Gastrocnemius medialis (tissue), 4 donors: ENCODE results near the gene C16orf54. TPM values are rescaled to one million over a fixed set of nuclear protein-coding genes. Genes with fewer than 3 reads are reported as not detected.
"Not testable (repeated sequence)": the region's sequence is repeated elsewhere in the genome, so short reads cannot be mapped to it uniquely, and the experiment has no call there.

ENCODE experiments used
- ATAC-seq, 2 donors: fragments of 150-250 bp; one replicate each; pipeline ENCODE4 v1.9.1; 2016
- DNase-seq, 2 donors: peaks; one replicate each; pipeline ENCODE4 v3.0.0-alpha.2; 2019
- H3K27ac ChIP-seq, 4 donors: fragments of 200-600 bp; sonication (generic); 1 replicate in 1 of 4; 2 replicates in 3 of 4; pipeline ENCODE4 v1.5.1; 2016 to 2018; ENCODE audit warnings: mild to moderate bottlenecking in 2 of 4, moderate library complexity in 1 of 4
- H3K27me3 ChIP-seq, 3 donors: fragments of 200-600 bp; sonication (generic) in 2 of 3; 1 replicate in 1 of 3; 2 replicates in 2 of 3; pipeline versions ENCODE4 v1.5.1 to v1.6.0; 2016 to 2019; ENCODE audit warnings: mild to moderate bottlenecking in 1 of 3, moderate library complexity in 1 of 3
- H3K36me3 ChIP-seq, 2 donors: fragments of 200-600 bp; sonication (generic) in 1 of 2; one replicate each; pipeline ENCODE4 v1.5.1; 2017 to 2018
- H3K4me1 ChIP-seq, 2 donors: fragments of 200-600 bp; sonication (generic) in 1 of 2; one replicate each; pipeline ENCODE4 v1.5.1; 2016 to 2017; ENCODE audit warnings: mild to moderate bottlenecking in 2 of 2
- H3K4me3 ChIP-seq, 4 donors: fragments of 200-600 bp; sonication (generic) in 3 of 4; 1 replicate in 1 of 4; 2 replicates in 3 of 4; pipeline ENCODE4 v1.5.1; 2016 to 2019; ENCODE audit warnings: mild to moderate bottlenecking in 2 of 4
- H3K9me3 ChIP-seq, 3 donors: fragments of 200-600 bp; sonication (generic) in 2 of 3; 1 replicate in 1 of 3; 2 replicates in 2 of 3; pipeline ENCODE4 v1.5.1; 2016 to 2019
- POLR2A ChIP-seq, 2 donors: fragments of 450-650 bp; IDR thresholded peaks; one replicate each; pipeline ENCODE4 v1.6.1; 2017; ENCODE audit warnings: antibody characterized with exemption in 2 of 2, mild to moderate bottlenecking in 2 of 2, moderate library complexity in 2 of 2
- in situ Hi-C, 4 donors: fragments of 200-750 bp; cut with MboI; loops; one replicate each; pipeline versions ENCODE4 v1.15.0 to v1.8.0; 2017; ENCODE audit warnings: low sequenced_read_pairs in 4 of 4
- intact Hi-C: fragments of 100-400 bp; cut with DNase I; formaldehyde crosslinking; loops from one replicate; pipeline ENCODE4 v1.15.1; 2023; ENCODE audit warnings: low total_unique reads
- total RNA-seq, 4 donors: library from RNA; depleted of rRNA; stranded (reverse); fragments of >200 nt; gene quantifications; one replicate each; pipeline versions ENCODE4 v1.1.0 to v1.2.3, GENCODE V29; 2016
- TF ChIP-seq, protein P1 (sequence below), 5 experiments: fragments of 450-650 bp in 3 of 5; fragments of 200-600 bp in 2 of 5; sonication (generic) in 2 of 5; IDR thresholded peaks in 4 of 5; conservative IDR thresholded peaks in 1 of 5; 1 replicate in 4 of 5; 2 replicates in 1 of 5; pipeline ENCODE4 v1.5.1; 2016 to 2019; ENCODE audit warnings: antibody characterized with exemption in 5 of 5, mild to moderate bottlenecking in 3 of 5, moderate library complexity in 3 of 5

C16orf54 gene
- total RNA-seq, 4 donors from 2014 or later: 0.26 to 0.31 TPM; not detected in 2

DNA sequence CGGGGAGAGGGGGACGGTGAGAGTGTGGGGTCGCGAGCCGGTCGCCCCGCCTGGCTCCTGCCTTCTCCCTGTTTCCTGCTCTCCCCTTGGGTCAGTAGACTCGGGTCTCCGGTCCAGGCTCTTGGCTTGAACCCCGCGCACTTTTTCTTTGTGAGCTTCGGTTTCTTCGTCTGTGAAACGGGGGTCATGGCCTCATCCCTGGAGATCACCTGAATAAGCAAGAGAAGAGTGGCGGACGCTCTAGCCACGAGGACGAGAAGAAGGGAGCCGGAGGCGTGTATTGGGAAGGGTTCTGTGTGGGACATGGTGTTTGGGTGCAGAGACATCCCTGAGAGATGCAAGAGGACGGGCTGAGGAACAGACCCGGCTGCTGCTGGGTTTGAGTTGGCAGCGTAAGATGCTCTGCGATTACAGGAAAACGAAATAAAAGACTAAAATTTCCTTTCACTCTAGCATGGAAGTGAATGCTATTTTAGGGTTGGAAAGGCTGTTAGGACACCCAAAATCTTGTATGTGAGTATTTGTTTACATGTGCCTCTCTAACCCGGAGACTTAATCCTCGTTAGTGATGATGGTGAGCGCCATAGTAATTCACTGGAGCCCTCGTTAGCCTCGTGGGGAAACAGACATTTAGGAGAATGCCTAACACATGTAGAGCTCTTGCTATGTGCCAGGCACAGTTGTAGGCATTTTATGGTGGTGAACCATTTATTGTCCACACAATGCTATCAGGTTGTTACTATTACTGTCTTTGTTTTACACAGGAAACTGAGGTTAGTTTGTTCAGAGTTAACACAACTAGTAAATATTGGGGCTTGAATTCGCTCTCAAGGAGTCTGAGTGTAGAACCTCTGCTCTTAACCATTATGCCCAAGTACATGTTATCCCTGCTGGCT, 45.4 kb upstream of the C16orf54 start:
- H3K4me3 ChIP-seq: peak overlapping the region; percentile 79 to 95 (median 92)
- in situ Hi-C loops (no loop called here), intact Hi-C loops (loop anchor here (1.0 to 10.0 kb wide), 7 partner anchors 14 to 1924 kb away; partner anchors contain the start of genes CDIPT, INO80E, KCTD13 and PAGR1)
- ATAC-seq (no peak), DNase-seq (no peak)
- peak overlapping the region; percentile 60 to 95 (median 75) for H3K27ac ChIP-seq
- no peaks in the 10 kb centered on the region for H3K27me3 ChIP-seq
- no peak for TF ChIP-seq POLR2A (IDR thresholded peaks at IDR 0.05)
- TF ChIP-seq, protein P1, sequence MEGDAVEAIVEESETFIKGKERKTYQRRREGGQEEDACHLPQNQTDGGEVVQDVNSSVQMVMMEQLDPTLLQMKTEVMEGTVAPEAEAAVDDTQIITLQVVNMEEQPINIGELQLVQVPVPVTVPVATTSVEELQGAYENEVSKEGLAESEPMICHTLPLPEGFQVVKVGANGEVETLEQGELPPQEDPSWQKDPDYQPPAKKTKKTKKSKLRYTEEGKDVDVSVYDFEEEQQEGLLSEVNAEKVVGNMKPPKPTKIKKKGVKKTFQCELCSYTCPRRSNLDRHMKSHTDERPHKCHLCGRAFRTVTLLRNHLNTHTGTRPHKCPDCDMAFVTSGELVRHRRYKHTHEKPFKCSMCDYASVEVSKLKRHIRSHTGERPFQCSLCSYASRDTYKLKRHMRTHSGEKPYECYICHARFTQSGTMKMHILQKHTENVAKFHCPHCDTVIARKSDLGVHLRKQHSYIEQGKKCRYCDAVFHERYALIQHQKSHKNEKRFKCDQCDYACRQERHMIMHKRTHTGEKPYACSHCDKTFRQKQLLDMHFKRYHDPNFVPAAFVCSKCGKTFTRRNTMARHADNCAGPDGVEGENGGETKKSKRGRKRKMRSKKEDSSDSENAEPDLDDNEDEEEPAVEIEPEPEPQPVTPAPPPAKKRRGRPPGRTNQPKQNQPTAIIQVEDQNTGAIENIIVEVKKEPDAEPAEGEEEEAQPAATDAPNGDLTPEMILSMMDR (IDR thresholded peaks at IDR 0.05 in 4 of 5, conservative IDR thresholded peaks at IDR 0.05 in 1 of 5): no peak
- no peaks in the 10 kb centered on the region for H3K9me3 ChIP-seq
- H3K4me1 ChIP-seq: peaks cover 18 to 23% of the 10 kb centered on the region in 2 donors
- H3K36me3 ChIP-seq: no peaks in the 10 kb centered on the region

DNA sequence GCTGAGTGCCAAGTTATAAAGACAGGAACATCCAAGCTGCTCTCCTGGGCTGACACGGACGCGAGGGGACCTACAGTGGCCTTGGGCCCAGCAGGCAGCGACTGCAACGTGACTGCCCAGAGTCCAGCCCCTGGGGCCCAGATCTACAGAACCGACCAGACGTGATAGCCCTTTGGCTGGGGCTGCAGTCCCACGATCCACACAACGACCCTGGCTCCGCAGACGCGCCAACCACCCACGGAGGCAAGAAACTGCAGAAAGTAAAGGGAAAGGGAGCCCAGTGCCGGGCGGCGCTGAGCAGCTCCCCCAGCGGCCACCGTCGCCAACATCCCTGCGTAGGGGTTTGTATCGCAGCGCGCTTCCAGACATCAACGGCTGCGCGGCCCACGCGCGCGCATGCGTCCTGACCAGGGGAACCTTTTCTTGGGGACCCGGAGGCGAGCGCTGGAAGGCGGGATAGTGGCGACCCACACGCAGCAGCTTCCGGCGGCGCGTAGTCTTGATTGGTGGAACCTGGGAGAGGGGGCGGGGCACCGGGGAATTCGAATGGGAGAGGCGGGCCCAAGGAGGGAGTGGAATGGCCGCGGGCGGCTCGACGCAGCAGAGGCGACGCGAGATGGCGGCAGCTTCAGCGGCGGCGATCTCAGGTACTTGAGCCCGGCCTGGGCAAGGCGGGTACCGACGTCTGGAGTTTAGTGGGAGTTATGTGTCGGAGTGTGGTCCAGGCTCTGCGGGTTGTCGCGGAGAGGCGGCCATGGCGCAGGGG, 44.6 kb upstream of the C16orf54 start, which contains the start of gene KIF22:
TSS of gene KIF22 (plus strand) at position 569 of the 766 bp plus-strand sequence. CDS start at position 578, 9 bp downstream.
- TF ChIP-seq, protein P1 (IDR thresholded peaks at IDR 0.05 in 4 of 5, conservative IDR thresholded peaks at IDR 0.05 in 1 of 5): peak; percentile 68 to 89 (median 79)
- peak; percentile 51 to 60 for TF ChIP-seq POLR2A (IDR thresholded peaks at IDR 0.05)
- H3K36me3 ChIP-seq: no peaks in the 10 kb centered on the region
- intact Hi-C loops (loop anchor here (1.0 to 10.0 kb wide), 7 partner anchors 15 to 1924 kb away; partner anchors contain the start of genes CDIPT, INO80E, KCTD13 and PAGR1), in situ Hi-C loops (no loop called here)
- ATAC-seq: peak; percentile 96 to 98
- no peaks in the 10 kb centered on the region for H3K27me3 ChIP-seq
- H3K4me1 ChIP-seq: peaks cover 18 to 24% of the 10 kb centered on the region in 2 donors
- H3K27ac ChIP-seq: peak within 1 kb of the TSS; percentile 89 to 95 (median 93)
- H3K9me3 ChIP-seq: no peaks in the 10 kb centered on the region
- peak; percentile 99 for DNase-seq
- H3K4me3 ChIP-seq: peak within 1 kb of the TSS; percentile 91 to 95 (median 92)

DNA sequence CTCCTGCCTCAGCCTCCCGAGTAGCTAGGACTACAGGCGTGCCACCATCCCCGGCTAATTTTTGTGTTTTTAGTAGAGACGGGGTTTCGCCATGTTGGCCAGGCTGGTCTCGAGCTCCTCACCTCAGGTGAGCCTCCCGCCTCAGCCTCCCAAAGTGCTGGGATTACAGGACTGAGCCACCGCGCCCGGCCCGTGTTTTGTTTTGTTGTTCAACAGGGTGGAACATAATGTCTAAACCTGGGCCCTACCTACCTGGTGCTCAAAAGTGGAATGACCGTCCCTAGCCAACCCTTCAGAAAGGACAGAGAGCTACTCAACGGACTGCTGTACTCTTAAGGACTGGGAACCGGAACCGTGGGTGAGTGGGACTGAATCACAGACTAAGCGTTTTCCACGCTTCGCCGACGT, 44.0 kb upstream of the C16orf54 start:
- ATAC-seq: peak; percentile 26 to 40
- DNase-seq: no peak
- peak overlapping the region; percentile 89 to 95 (median 93) for H3K27ac ChIP-seq
- peak overlapping the region; percentile 91 to 95 (median 92) for H3K4me3 ChIP-seq
- TF ChIP-seq POLR2A (IDR thresholded peaks at IDR 0.05): no peak
- TF ChIP-seq, protein P1 (IDR thresholded peaks at IDR 0.05 in 4 of 5, conservative IDR thresholded peaks at IDR 0.05 in 1 of 5): no peak
- H3K9me3 ChIP-seq: no peaks in the 10 kb centered on the region
- H3K4me1 ChIP-seq: peaks cover 18 to 30% of the 10 kb centered on the region in 2 donors
- no peaks in the 10 kb centered on the region for H3K36me3 ChIP-seq
- in situ Hi-C loops: loop anchor here in 1 of 4 donors (10.0 kb wide), 1 partner anchor 75 kb away; no protein-coding TSS in a partner anchor
- H3K27me3 ChIP-seq: no peaks in the 10 kb centered on the region
- intact Hi-C loops: loop anchor here (1.0 to 10.0 kb wide), 7 partner anchors 16 to 1925 kb away; partner anchors contain the start of genes CDIPT, INO80E, KCTD13 and PAGR1

DNA sequence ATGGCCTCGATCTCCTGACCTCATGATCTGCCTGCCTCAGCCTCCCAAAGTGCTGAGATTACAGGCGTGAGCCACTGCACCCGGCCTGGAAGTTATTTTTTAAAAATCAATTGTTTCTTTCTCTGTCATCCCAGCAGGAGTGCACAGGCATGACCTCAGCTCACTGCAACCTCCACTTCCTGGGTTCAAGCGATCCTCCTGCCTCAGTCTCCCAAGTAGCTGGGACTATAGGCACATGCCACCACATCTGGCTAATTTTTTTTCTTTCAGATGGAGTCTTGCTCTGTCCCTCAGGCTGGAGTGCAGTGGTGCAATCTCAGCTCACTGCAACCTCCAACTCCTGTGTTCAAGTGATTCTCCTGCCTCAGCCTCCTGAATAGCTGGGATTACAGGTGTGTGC, 41.4 kb upstream of the C16orf54 start:
- intact Hi-C loops: not testable (repeated sequence)

More for the DNA sequence above, 41.4 kb upstream of the C16orf54 start:
- DNase-seq, H3K27me3 ChIP-seq, H3K27ac ChIP-seq, H3K4me3 ChIP-seq, ATAC-seq, H3K9me3 ChIP-seq, H3K36me3 ChIP-seq: not testable (repeated sequence)
- in situ Hi-C loops: loop anchor here in 1 of 4 donors (10.0 kb wide), 1 partner anchor 72 kb away; no protein-coding TSS in a partner anchor
- peaks cover 18 to 29% of the 10 kb centered on the region in 2 donors for H3K4me1 ChIP-seq
